22Rv1 (cell line): ENCODE data around the gene CACNA1E.

Experiments
- H3K27ac ChIP-seq: fragments of 450-650 bp; 2 replicates; pipeline ENCODE4 v1.5.1; 2017
- ZFX ChIP-seq: fragments of 450-650 bp; IDR thresholded peaks from 2 replicates; pipeline ENCODE4 v1.6.1; 2017; ENCODE audit warnings: antibody characterized with exemption, borderline replicate concordance
- TF ChIP-seq, protein P1 (sequence below): fragments of 450-650 bp; IDR thresholded peaks from 2 replicates; pipeline ENCODE4 v1.5.1; 2017; ENCODE audit warnings: mild to moderate bottlenecking

The CACNA1E gene

DNA sequence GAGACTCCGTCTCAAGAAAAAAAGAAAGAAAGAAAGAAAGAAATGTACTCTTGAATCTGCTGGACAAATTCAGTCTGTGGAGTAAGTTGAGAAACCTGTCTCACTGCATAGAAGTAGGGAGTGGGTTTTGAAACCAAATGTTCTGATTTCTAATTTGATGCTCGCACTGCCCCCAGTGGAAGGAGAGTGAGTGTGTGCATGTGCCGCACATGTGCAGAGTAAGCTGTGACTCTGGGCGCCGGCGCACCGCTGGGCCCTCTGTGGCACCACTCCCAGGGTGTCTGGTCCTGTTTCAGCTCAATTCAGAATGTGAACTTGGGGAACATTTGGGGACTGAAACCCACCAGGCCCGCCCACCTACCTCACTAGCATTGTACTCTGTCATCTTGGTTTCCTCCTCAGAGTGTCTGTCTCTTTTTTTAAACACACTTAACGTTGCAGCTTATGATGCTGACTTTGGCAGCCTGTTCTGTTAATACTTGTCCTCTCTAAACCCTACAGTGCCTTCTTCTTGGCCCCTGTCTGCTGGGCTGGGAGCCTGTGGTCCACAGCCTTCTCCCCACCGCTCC is 104.6 kb downstream of the CACNA1E start:
- no peak for TF ChIP-seq ZFX
- TF ChIP-seq, protein P1, sequence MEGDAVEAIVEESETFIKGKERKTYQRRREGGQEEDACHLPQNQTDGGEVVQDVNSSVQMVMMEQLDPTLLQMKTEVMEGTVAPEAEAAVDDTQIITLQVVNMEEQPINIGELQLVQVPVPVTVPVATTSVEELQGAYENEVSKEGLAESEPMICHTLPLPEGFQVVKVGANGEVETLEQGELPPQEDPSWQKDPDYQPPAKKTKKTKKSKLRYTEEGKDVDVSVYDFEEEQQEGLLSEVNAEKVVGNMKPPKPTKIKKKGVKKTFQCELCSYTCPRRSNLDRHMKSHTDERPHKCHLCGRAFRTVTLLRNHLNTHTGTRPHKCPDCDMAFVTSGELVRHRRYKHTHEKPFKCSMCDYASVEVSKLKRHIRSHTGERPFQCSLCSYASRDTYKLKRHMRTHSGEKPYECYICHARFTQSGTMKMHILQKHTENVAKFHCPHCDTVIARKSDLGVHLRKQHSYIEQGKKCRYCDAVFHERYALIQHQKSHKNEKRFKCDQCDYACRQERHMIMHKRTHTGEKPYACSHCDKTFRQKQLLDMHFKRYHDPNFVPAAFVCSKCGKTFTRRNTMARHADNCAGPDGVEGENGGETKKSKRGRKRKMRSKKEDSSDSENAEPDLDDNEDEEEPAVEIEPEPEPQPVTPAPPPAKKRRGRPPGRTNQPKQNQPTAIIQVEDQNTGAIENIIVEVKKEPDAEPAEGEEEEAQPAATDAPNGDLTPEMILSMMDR: peak; percentile 90
- H3K27ac ChIP-seq: no peak overlapping the region

- H3K27ac ChIP-seq: no peak overlapping the region
- TF ChIP-seq, protein P1: no peak
- TF ChIP-seq ZFX: no peak
Measured at GRCh38 chr1:181588631-181589030, 105.3 kb downstream of the CACNA1E start.

- no peak for TF ChIP-seq ZFX
- TF ChIP-seq, protein P1: no peak
- no peak overlapping the region for H3K27ac ChIP-seq
Measured at GRCh38 chr1:181592255-181592859, 109.0 kb downstream of the CACNA1E start.

DNA sequence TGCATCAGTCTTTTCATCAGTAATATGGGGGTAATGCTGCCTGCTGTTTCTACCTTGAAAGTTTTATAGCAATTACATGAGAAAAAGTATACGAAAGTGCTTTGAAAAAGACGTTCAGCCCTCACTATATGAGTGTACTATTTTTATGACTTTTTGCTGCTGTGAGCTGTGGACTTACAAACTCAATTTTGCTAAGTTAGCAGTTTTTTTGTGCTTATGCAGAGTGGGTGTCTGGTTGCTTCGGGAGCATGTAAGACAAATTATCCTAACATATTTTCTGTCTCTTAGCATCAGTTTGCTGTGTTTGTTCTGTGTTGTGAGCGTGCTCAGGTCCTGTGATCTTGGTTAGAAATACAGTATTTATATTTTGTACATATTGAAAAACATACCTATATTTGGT is 109.7 kb downstream of the CACNA1E start:
- TF ChIP-seq, protein P1: no peak
- TF ChIP-seq ZFX: no peak
- no peak overlapping the region for H3K27ac ChIP-seq

DNA sequence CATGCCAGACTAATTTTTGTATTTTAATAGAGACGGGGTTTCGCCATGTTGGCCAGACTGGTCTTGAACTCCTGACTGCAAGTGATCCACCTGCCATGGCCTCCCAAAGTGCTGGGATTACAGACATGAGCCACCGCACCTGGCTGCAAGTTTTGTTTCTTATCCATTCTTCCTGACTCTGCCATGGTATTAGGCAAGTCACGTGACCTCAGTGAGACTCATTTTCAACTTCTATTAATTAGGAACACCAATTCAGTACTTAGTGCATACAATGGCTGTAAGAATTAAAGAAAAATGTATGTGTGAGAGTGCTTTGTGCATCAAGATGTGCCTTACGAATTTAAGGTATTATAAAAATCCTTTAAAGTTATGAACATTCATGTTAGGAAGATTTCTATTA is 111.2 kb downstream of the CACNA1E start:
- no peak for TF ChIP-seq ZFX
- H3K27ac ChIP-seq: no peak overlapping the region

- TF ChIP-seq ZFX: no peak
- TF ChIP-seq, protein P1: no peak
Measured at GRCh38 chr1:181595234-181595633, 111.9 kb downstream of the CACNA1E start.

DNA sequence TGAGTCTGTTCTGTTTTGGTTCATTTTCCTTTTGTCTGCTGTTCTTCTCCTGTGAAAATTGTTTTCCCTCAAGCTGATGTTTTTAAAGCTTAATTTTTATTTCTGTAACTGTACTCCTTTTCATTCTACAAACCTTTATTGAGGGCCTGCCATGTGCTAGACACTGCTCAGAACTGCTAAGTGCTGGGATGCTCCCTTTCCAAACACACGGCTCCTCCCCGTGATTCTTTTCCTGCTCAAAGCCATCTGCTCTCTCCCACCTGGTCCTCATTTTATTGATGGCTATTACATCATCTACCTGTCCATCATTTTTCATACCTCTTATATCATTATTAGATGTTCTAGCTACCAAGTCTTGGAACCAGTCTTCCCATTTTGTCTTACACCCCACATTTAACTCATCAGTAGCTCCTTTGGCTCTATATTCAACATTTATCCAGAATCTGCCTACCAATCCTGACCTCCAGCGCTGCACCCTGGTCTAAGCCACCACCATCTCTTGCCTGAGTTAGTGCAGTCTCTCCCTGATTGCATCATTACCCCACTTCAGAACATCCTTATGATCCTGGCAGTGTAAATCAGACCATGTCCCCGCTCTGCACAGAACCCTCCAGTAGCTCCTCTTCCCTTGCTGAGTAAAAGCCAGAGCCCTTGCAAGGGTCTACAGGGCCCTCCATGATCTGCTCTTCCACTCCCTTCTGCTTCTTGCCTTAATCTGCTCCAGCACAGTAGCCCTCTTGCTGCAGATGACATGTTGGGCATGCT is 118.1 kb downstream of the CACNA1E start:
- H3K27ac ChIP-seq: no peak overlapping the region
- no peak for TF ChIP-seq ZFX
- TF ChIP-seq, protein P1: no peak

More at GRCh38 chr1:181595234-181595633, 111.9 kb downstream of the CACNA1E start:
- no peak overlapping the region for H3K27ac ChIP-seq
